Testis (tissue), 2 donors: ENCODE data around the gene IBTK.

Experiments
- POLR2A ChIP-seq: fragments of 450-650 bp; IDR thresholded peaks from one replicate; pipeline ENCODE4 v1.6.1; 2017; ENCODE audit warnings: antibody characterized with exemption, mild to moderate bottlenecking, moderate library complexity
- TF ChIP-seq, protein P1 (sequence below), 3 experiments: fragments of 450-650 bp in 2 of 3; fragments of 200-600 bp in 1 of 3; sonication (generic) in 1 of 3; IDR thresholded peaks; one replicate each; pipeline ENCODE4 v1.5.1; 2016 to 2019; ENCODE audit warnings: antibody characterized with exemption in 3 of 3, mild to moderate bottlenecking in 2 of 3, moderate library complexity in 1 of 3

DNA sequence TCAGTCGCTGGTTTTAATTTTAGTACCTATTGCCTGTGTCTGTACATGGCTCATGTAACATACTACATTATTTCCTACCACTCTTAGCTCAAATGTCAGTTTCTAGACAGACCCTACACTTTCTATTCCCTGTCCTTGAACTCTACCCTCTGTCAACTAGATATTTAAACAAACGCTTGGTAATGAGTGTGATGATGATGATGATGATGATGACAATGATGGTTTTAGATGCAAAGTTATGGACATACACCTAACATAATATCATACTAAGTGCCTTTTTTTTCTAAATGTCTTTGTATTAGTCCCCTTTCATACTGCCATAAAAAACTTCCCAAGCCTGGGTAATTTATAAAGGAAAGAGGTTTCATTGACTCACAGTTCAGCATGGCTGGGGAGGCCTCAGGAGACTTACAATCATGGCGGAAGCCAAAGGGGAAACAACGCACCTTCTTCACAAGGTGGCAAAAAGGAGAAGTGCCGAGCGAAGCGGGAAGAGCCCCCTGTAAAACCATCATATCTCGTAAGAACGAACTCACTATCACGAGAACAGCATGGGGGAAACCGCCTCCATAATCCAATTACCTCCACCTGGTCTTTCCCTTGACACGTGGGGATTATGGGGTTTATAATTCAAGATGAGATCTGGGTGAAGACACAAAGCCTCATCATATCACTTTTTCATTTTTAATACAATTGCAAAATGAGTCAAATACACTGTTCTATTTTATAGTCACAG lies 87.1 kb downstream of the IBTK start:
- no peak for TF ChIP-seq POLR2A
- TF ChIP-seq, protein P1, sequence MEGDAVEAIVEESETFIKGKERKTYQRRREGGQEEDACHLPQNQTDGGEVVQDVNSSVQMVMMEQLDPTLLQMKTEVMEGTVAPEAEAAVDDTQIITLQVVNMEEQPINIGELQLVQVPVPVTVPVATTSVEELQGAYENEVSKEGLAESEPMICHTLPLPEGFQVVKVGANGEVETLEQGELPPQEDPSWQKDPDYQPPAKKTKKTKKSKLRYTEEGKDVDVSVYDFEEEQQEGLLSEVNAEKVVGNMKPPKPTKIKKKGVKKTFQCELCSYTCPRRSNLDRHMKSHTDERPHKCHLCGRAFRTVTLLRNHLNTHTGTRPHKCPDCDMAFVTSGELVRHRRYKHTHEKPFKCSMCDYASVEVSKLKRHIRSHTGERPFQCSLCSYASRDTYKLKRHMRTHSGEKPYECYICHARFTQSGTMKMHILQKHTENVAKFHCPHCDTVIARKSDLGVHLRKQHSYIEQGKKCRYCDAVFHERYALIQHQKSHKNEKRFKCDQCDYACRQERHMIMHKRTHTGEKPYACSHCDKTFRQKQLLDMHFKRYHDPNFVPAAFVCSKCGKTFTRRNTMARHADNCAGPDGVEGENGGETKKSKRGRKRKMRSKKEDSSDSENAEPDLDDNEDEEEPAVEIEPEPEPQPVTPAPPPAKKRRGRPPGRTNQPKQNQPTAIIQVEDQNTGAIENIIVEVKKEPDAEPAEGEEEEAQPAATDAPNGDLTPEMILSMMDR (IDR thresholded peaks at IDR 0.05), result no peak
